OCI-LY3 (cell line): ENCODE data around the gene KLK5.

Source experiments
- H2AFZ ChIP-seq: fragments of 200-600, 300-600 bp; shearing (Covaris generic); 2 replicates; pipeline ENCODE4 v1.6.0; 2014; ENCODE audit warnings: antibody characterized with exemption, low read depth, low read length
- H3K27ac ChIP-seq: fragments of 200-600, 300-600 bp; sonication (generic); 2 replicates; pipeline ENCODE4 v1.5.1; 2014; ENCODE audit warnings: mild to moderate bottlenecking, low read length, moderate library complexity, mixed read lengths
- H3K27me3 ChIP-seq: fragments of 200-600, 300-600 bp; sonication (generic); 2 replicates; pipeline ENCODE4 v1.6.1; 2014; ENCODE audit warnings: low read depth, low read length, mixed read lengths
- H3K36me3 ChIP-seq: fragments of 200-600, 300-600 bp; sonication (generic); replicated peaks from 2 replicates; pipeline ENCODE3; 2014; ENCODE audit warnings: low read depth, low read length, mixed read lengths
- H3K4me1 ChIP-seq: fragments of 300-600, 200-600 bp; sonication (generic); 2 replicates; pipeline ENCODE4 v1.6.1; 2014; ENCODE audit warnings: low read length, mixed read lengths
- H3K4me2 ChIP-seq: fragments of 200-600, 300-600 bp; sonication (generic); 2 replicates; pipeline ENCODE4 v1.6.1; 2014; ENCODE audit warnings: low read length, mixed read lengths
- H3K4me3 ChIP-seq: fragments of 300-600, 200-600 bp; sonication (generic); 2 replicates; pipeline ENCODE4 v1.5.1; 2014; ENCODE audit warnings: antibody characterized with exemption, mild to moderate bottlenecking, low read length, moderate library complexity
- H3K79me2 ChIP-seq: fragments of 300-600, 200-600 bp; shearing (Covaris generic); 2 replicates; pipeline ENCODE4 v1.6.1; 2014; ENCODE audit warnings: mild to moderate bottlenecking, low read length, mixed read lengths
- H3K9ac ChIP-seq: fragments of 300-600, 200-600 bp; shearing (Covaris generic); 2 replicates; pipeline ENCODE4 v1.6.0; 2014; ENCODE audit warnings: mild to moderate bottlenecking, low read length, moderate library complexity
- H3K9me3 ChIP-seq: fragments of 200-600, 300-600 bp; shearing (Covaris generic); 2 replicates; pipeline ENCODE4 v1.6.1; 2014; ENCODE audit warnings: low read length, mixed read lengths; ENCODE audit not compliant: insufficient read depth
- H4K20me1 ChIP-seq: fragments of 200-600, 300-600 bp; sonication (generic); 2 replicates; pipeline ENCODE4 v1.6.1; 2016; ENCODE audit warnings: low read length, mixed read lengths; ENCODE audit not compliant: insufficient read depth
- EZH2phosphoT487 ChIP-seq: fragments of 200-600 bp; shearing (Covaris generic); IDR thresholded peaks from 2 replicates; pipeline ENCODE4 v1.6.1; 2018; ENCODE audit warnings: antibody characterized with exemption, mixed run types, low read depth
- TF ChIP-seq, protein P1 (sequence below): fragments of 200-600, 300-600 bp; sonication (generic); IDR thresholded peaks from 2 replicates; pipeline ENCODE4 v1.5.1; 2014; ENCODE audit warnings: antibody characterized with exemption, low read length, low read depth

KLK5 gene

GRCh38 chr19:50939596-50939995 is 13.2 kb downstream of the KLK5 start:
- H3K27ac ChIP-seq: no peak overlapping the region
- H3K9ac ChIP-seq: no peak overlapping the region
- no peaks in the 10 kb centered on the region for H3K9me3 ChIP-seq
- no peaks in the 10 kb centered on the region for H3K36me3 ChIP-seq
- H2AFZ ChIP-seq: no peak overlapping the region
- no peaks in the 10 kb centered on the region for H3K4me1 ChIP-seq
- no peaks in the 10 kb centered on the region for H4K20me1 ChIP-seq
- no peak for TF ChIP-seq EZH2phosphoT487
- TF ChIP-seq, protein P1, sequence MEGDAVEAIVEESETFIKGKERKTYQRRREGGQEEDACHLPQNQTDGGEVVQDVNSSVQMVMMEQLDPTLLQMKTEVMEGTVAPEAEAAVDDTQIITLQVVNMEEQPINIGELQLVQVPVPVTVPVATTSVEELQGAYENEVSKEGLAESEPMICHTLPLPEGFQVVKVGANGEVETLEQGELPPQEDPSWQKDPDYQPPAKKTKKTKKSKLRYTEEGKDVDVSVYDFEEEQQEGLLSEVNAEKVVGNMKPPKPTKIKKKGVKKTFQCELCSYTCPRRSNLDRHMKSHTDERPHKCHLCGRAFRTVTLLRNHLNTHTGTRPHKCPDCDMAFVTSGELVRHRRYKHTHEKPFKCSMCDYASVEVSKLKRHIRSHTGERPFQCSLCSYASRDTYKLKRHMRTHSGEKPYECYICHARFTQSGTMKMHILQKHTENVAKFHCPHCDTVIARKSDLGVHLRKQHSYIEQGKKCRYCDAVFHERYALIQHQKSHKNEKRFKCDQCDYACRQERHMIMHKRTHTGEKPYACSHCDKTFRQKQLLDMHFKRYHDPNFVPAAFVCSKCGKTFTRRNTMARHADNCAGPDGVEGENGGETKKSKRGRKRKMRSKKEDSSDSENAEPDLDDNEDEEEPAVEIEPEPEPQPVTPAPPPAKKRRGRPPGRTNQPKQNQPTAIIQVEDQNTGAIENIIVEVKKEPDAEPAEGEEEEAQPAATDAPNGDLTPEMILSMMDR: no peak
- H3K4me3 ChIP-seq: no peak overlapping the region
- no peaks in the 10 kb centered on the region for H3K79me2 ChIP-seq
- no peak overlapping the region for H3K4me2 ChIP-seq
- H3K27me3 ChIP-seq: peaks cover 15% of the 10 kb centered on the region; the same call in 1 of the 2 replicates

- no peaks in the 10 kb centered on the region for H4K20me1 ChIP-seq
- no peaks in the 10 kb centered on the region for H3K79me2 ChIP-seq
- H3K9me3 ChIP-seq: no peaks in the 10 kb centered on the region
- no peaks in the 10 kb centered on the region for H3K36me3 ChIP-seq
- no peak overlapping the region for H3K4me2 ChIP-seq
- no peak overlapping the region for H3K27ac ChIP-seq
- no peaks in the 10 kb centered on the region for H3K4me1 ChIP-seq
- no peak for TF ChIP-seq EZH2phosphoT487
- TF ChIP-seq, protein P1: no peak
- H3K4me3 ChIP-seq: no peak overlapping the region
- no peak overlapping the region for H3K9ac ChIP-seq
- peaks cover 6% of the 10 kb centered on the region; the same call in 1 of the 2 replicates for H3K27me3 ChIP-seq
- H2AFZ ChIP-seq: no peak overlapping the region
These were observed 19.2 kb downstream of the KLK5 start for GRCh38 chr19:50933640-50934039.

DNA sequence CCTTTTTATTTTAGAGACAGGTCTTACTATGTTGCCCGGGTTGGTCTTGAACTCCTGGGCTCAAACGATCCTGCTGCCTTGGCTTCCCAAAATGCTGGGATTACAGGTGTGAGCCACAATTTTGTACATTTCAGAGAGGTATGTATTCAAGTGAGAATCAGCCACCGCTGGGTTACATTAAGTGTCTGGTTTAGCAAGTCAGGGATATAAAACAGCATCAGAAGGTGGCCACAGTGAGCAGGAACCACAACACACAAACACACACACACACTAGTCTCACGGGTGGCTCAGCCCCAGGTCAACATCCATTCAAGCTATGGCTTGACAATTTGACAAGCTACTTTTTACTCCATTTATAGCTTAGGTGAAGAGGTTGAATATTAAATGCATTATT is 20.2 kb downstream of the KLK5 start:
- Histone ChIP-seq H3K79me2 (no peaks in the 10 kb centered on the region), H3K9me3 (no peaks in the 10 kb centered on the region), H3K27me3 (peaks cover 9% of the 10 kb centered on the region; the same call in 1 of the 2 replicates), H3K4me2 (no peak overlapping the region), H3K27ac (no peak overlapping the region), H4K20me1 (no peaks in the 10 kb centered on the region), H3K4me3 (no peak overlapping the region), H3K36me3 (no peaks in the 10 kb centered on the region), H3K4me1 (no peaks in the 10 kb centered on the region), H3K9ac (no peak overlapping the region), H2AFZ (no peak overlapping the region)
- no peak for TF ChIP-seq EZH2phosphoT487
- TF ChIP-seq, protein P1: no peak

GRCh38 chr19:50932018-50932689 is 20.7 kb downstream of the KLK5 start:
- no peaks in the 10 kb centered on the region for H4K20me1 ChIP-seq
- no peak overlapping the region for H3K4me2 ChIP-seq
- H3K9ac ChIP-seq: no peak overlapping the region
- TF ChIP-seq EZH2phosphoT487: no peak
- TF ChIP-seq, protein P1: no peak
- H3K4me3 ChIP-seq: no peak overlapping the region
- no peaks in the 10 kb centered on the region for H3K9me3 ChIP-seq
- no peaks in the 10 kb centered on the region for H3K4me1 ChIP-seq
- H3K36me3 ChIP-seq: no peaks in the 10 kb centered on the region
- no peak overlapping the region for H3K27ac ChIP-seq
- H3K79me2 ChIP-seq: no peaks in the 10 kb centered on the region
- no peak overlapping the region for H2AFZ ChIP-seq
- peaks cover 11% of the 10 kb centered on the region; the same call in 1 of the 2 replicates for H3K27me3 ChIP-seq
